B cell (primary cell): Measurements from ENCODE around the gene APBB3. TPM values are rescaled to one million over a fixed set of nuclear protein-coding genes. Genes with fewer than 3 reads are reported as not detected.

Experiments used
- ATAC-seq: fragments of 200-7000 bp; cut with Tn5 transposase; one replicate; pipeline ENCODE4 v1.10.0; 2021; ENCODE audit warnings: low read depth, mild to moderate bottlenecking, moderate number of reproducible peaks, moderate library complexity
- CTCF ChIA-PET: fragments of 350-600 bp; sonication (Branson Sonifier 250); formaldehyde crosslinking; loops from one replicate; lab custom pipeline; 2021; ENCODE audit warnings: antibody characterized with exemption, inconsistent platforms; lab: Charles Lee
- POLR2A ChIA-PET: fragments of 350-600 bp; sonication (Branson Sonifier 250); formaldehyde crosslinking; loops from one replicate; lab custom pipeline; 2021; ENCODE audit warnings: antibody characterized with exemption; lab: Charles Lee
- DNase-seq: peaks from one replicate; pipeline ENCODE4 v3.0.0; 2013
- H2AFZ ChIP-seq: 2 replicates; pipeline ENCODE4 v1.6.1; 2012; ENCODE audit warnings: mild to moderate bottlenecking, low read depth, low read length; ENCODE audit not compliant: insufficient read depth, poor library complexity, severe bottlenecking
- H3K27ac ChIP-seq, 2 donors: 1 replicate in 1 of 2; 2 replicates in 1 of 2; pipeline ENCODE4 v1.5.1; 2012 to 2013; ENCODE audit warnings: low read length in 2 of 2, mild to moderate bottlenecking in 2 of 2, moderate library complexity in 1 of 2
- H3K27me3 ChIP-seq, 4 experiments: fragments of 200-600 bp in 1 of 4; sonication (generic) in 1 of 4; replicated peaks in 1 of 4; 1 replicate in 2 of 4; 2 replicates in 2 of 4; pipeline versions ENCODE4 v1.6.1 to v1.7.0; 2013 to 2016; ENCODE audit warnings: low read length in 3 of 4, mild to moderate bottlenecking in 2 of 4, mixed read lengths in 1 of 4, moderate library complexity in 1 of 4; ENCODE audit not compliant: insufficient read depth in 4 of 4, control insufficient read depth in 3 of 4; ENCODE audit errors: control extremely low read depth in 1 of 4
- H3K36me3 ChIP-seq, 2 experiments: replicated peaks in 1 of 2; 1 replicate in 1 of 2; 2 replicates in 1 of 2; pipeline versions ENCODE4 v1.6.1 to v1.7.1; 2013; ENCODE audit warnings: low read length in 1 of 2; ENCODE audit not compliant: insufficient read depth in 2 of 2, control insufficient read depth in 1 of 2; ENCODE audit errors: control extremely low read depth in 1 of 2, extremely low read depth in 1 of 2
- H3K4me1 ChIP-seq, 2 donors: fragments of 200-600 bp in 1 of 2; sonication (generic) in 1 of 2; 1 replicate in 1 of 2; 2 replicates in 1 of 2; pipeline versions ENCODE4 v1.5.1 to v1.6.1; 2013 to 2017; ENCODE audit warnings: low read length in 2 of 2; ENCODE audit not compliant: control insufficient read depth in 2 of 2, insufficient read depth in 2 of 2
- H3K4me2 ChIP-seq: replicated peaks from 2 replicates; pipeline ENCODE3; 2012; ENCODE audit warnings: mild to moderate bottlenecking, low read depth, low read length; ENCODE audit not compliant: poor library complexity, severe bottlenecking
- H3K4me3 ChIP-seq, 5 experiments: fragments of 200-600 bp in 1 of 5; sonication (generic) in 1 of 5; 1 replicate in 3 of 5; 2 replicates in 2 of 5; pipeline versions ENCODE4 v1.5.1 to v1.7.0; 2011 to 2016; ENCODE audit warnings: low read length in 4 of 5, mild to moderate bottlenecking in 4 of 5, low read depth in 2 of 5, control low read depth in 1 of 5, moderate library complexity in 1 of 5; ENCODE audit not compliant: insufficient read depth in 1 of 5; ENCODE audit errors: control extremely low read depth in 1 of 5, extremely low read depth in 1 of 5
- H3K79me2 ChIP-seq: fragments of 200-600 bp; sonication (generic); one replicate; pipeline ENCODE4 v1.6.0; 2016; ENCODE audit warnings: low read length; ENCODE audit not compliant: control insufficient read depth, insufficient read depth
- H3K9ac ChIP-seq: fragments of 200-600 bp; sonication (generic); 2 replicates; pipeline ENCODE4 v1.6.1; 2017; ENCODE audit warnings: mild to moderate bottlenecking, low read length, moderate library complexity
- H3K9me3 ChIP-seq, 3 donors: one replicate each; pipeline versions ENCODE4 v1.6.1 to v1.7.1; 2013; ENCODE audit warnings: low read length in 2 of 3; ENCODE audit not compliant: control insufficient read depth in 2 of 3, insufficient read depth in 1 of 3; ENCODE audit errors: control extremely low read depth in 1 of 3
- H4K20me1 ChIP-seq: 2 replicates; pipeline ENCODE4 v1.6.0; 2012; ENCODE audit warnings: mild to moderate bottlenecking, low read length; ENCODE audit not compliant: insufficient read depth, control insufficient read depth, poor library complexity, severe bottlenecking
- H3K27ac Mint-ChIP-seq: one replicate; pipeline ENCODE4 v1.8.0; 2021; ENCODE audit warnings: mixed read lengths
- H3K27me3 Mint-ChIP-seq: one replicate; pipeline ENCODE4 v1.8.0; 2021; ENCODE audit warnings: mixed read lengths
- H3K4me1 Mint-ChIP-seq: one replicate; pipeline ENCODE4 v1.8.0; 2021; ENCODE audit warnings: mixed read lengths
- H3K4me3 Mint-ChIP-seq: one replicate; pipeline ENCODE4 v1.8.0; 2021; ENCODE audit warnings: mixed read lengths
- H3K9me3 Mint-ChIP-seq: one replicate; pipeline ENCODE4 v1.8.0; 2022; ENCODE audit warnings: mixed read lengths; ENCODE audit not compliant: insufficient read depth
- CTCF ChIP-seq: fragments of 200-600 bp; IDR thresholded peaks from one replicate; pipeline ENCODE4 v1.8.0; 2022; ENCODE audit warnings: antibody characterized with exemption, mild to moderate bottlenecking
- EZH2 ChIP-seq: IDR thresholded peaks from 2 replicates; pipeline ENCODE4 v1.6.1; 2012; ENCODE audit warnings: borderline replicate concordance, low read depth, mild to moderate bottlenecking, moderate library complexity, low read length; ENCODE audit not compliant: insufficient read depth, poor library complexity, severe bottlenecking
- WGBS: methylation state at CpG from one replicate; pipeline ENCODE4 v1.1.5; 2013; ENCODE audit warnings: missing lambda C conversion rate; ENCODE audit not compliant: insufficient coverage; 5-methylcytosine and 5-hydroxymethylcytosine counted together
- intact Hi-C: fragments of 100-400 bp; cut with micrococcal nuclease; formaldehyde crosslinking; loops from one replicate; pipeline ENCODE4 v1.10.0; 2022
- polyA plus RNA-seq: library from polyadenylated mRNA; depleted of rRNA; stranded (reverse); fragments of >200 nt; gene quantifications from 2 replicates; pipeline ENCODE4 v1.2.3, GENCODE V29; 2012
- total RNA-seq, 2 donors: library from RNA; stranded (reverse); fragments of 120-200 nt in 1 of 2; gene quantifications; 1 replicate in 1 of 2; 2 replicates in 1 of 2; pipeline versions ENCODE4 v1.2.3 to v1.2.4, GENCODE V29; 2013 to 2022

The APBB3 gene
- total and polyA plus RNA-seq, 2 donors (not counting 1 experiment from before 2014, with no cell fraction given): 73.9 to 126 TPM

- POLR2A ChIA-PET: interaction anchor here (0.7 to 2.9 kb wide), 9 partner anchors 11 to 1091 kb away, joined by 3 to 35 read pairs (median 4); partner anchors contain the start of genes ANKHD1, APBB3, CD14 and HARS1
- H3K4me2 ChIP-seq: peak overlapping the region; percentile 93
- peak overlapping the region; percentile 94 for H3K4me3 Mint-ChIP-seq
- no peak for ATAC-seq
- no peak for DNase-seq
- H3K27ac ChIP-seq: peak overlapping the region; percentile 81 to 85
- no peaks in the 10 kb centered on the region for H3K27me3 Mint-ChIP-seq
- H4K20me1 ChIP-seq: no peaks in the 10 kb centered on the region
- H3K27ac Mint-ChIP-seq: peak overlapping the region; percentile 94
- H2AFZ ChIP-seq: peak overlapping the region; percentile 82
- CTCF ChIA-PET: interaction anchor here (0.8 to 2.3 kb wide), 9 partner anchors 8 to 176 kb away, joined by 3 to 18 read pairs (median 4); partner anchors contain the start of genes APBB3, HARS1, HARS2 and IK
- peaks cover 4% of the 10 kb centered on the region for H3K79me2 ChIP-seq
- H3K4me1 ChIP-seq: peaks cover 10 to 30% of the 10 kb centered on the region in 2 donors
- H3K36me3 ChIP-seq: peaks cover 0 to 35% of the 10 kb centered on the region in 2 experiments
- peak overlapping the region in 4 of 5 experiments; percentile 67 to 93 (median 79) for H3K4me3 ChIP-seq
- H3K27me3 ChIP-seq: no peaks in the 10 kb centered on the region
- no peaks in the 10 kb centered on the region for H3K9me3 ChIP-seq
- 67% methylated on average over 6 of the region's 13 CpGs for WGBS
- H3K4me1 Mint-ChIP-seq: peaks cover 30% of the 10 kb centered on the region
- H3K9me3 Mint-ChIP-seq: no peaks in the 10 kb centered on the region
- TF ChIP-seq EZH2: no peak
- no peak for TF ChIP-seq CTCF
- intact Hi-C loops: loop anchor here (1.0 to 5.0 kb wide), 6 partner anchors 10 to 155 kb away; partner anchors contain the start of genes ANKHD1, APBB3, IK and NDUFA2
- H3K9ac ChIP-seq: peak overlapping the region; percentile 85
Measured at GRCh38 chr5:140546851-140547507, 17.4 kb downstream of the APBB3 start.

- Histone ChIP-seq H3K4me1 (peaks cover 10 to 30% of the 10 kb centered on the region in 2 donors), H4K20me1 (no peaks in the 10 kb centered on the region), H3K4me3 (no peak overlapping the region), H3K27ac (no peak overlapping the region), H3K27me3 (no peaks in the 10 kb centered on the region), H3K36me3 (peaks cover 0 to 35% of the 10 kb centered on the region in 2 experiments), H3K79me2 (peaks cover 4% of the 10 kb centered on the region), H2AFZ (no peak overlapping the region), H3K9ac (no peak overlapping the region), H3K4me2 (no peak overlapping the region), H3K9me3 (no peaks in the 10 kb centered on the region)
- TF ChIP-seq EZH2 (no peak), CTCF (no peak)
- WGBS: 99% methylated on average over 6 of the region's 10 CpGs
- ATAC-seq (no peak), DNase-seq (no peak)
- peak overlapping the region; percentile 15 for H3K27ac Mint-ChIP-seq
- intact Hi-C loops: loop anchor here (5.0 kb wide), 1 partner anchor 157 kb away; the partner anchor contains the start of gene ZMAT2
- CTCF ChIA-PET: no interaction called here
- peaks cover 30% of the 10 kb centered on the region for H3K4me1 Mint-ChIP-seq
- H3K27me3 Mint-ChIP-seq: no peaks in the 10 kb centered on the region
- H3K9me3 Mint-ChIP-seq: no peaks in the 10 kb centered on the region
- no peak overlapping the region for H3K4me3 Mint-ChIP-seq
- POLR2A ChIA-PET: interaction anchor here (0.7 kb wide), 2 partner anchors 13 to 107 kb away, joined by 5 read pairs; no protein-coding TSS in a partner anchor
Measured at GRCh38 chr5:140545606-140546005, 18.8 kb downstream of the APBB3 start.
